HG03457 (cell line): ENCODE data around the gene MT1A.

ENCODE experiments used
- ATAC-seq: cut with Tn5 transposase; IDR thresholded peaks from one replicate; pipeline ENCODE4 v1.9.1; 2021; ENCODE audit warnings: moderate number of reproducible peaks; ENCODE audit not compliant: unreplicated experiment

Gene MT1A

GRCh38 chr16:56637814-56638750 is at the start of gene MT1A:
Gene MT1A, plus strand, starts transcription at chr16:56638666. Its CDS starts 73 bp downstream, at chr16:56638739.
- ATAC-seq = no peak

GRCh38 chr16:56588781-56589140 is 49.7 kb upstream of the MT1A start:
- ATAC-seq = no peak

GRCh38 chr16:56589141-56590039 is 49.1 kb upstream of the MT1A start, which contains the start of gene MT3:
Gene MT3, plus strand, starts transcription at chr16:56589528. Its CDS starts 63 bp downstream, at chr16:56589591.
- ATAC-seq = no peak

- ATAC-seq = no peak
Measured at GRCh38 chr16:56591377-56592060, 46.9 kb upstream of the MT1A start.

- no peak for ATAC-seq
Measured at GRCh38 chr16:56593573-56594291, 44.7 kb upstream of the MT1A start.

- no peak for ATAC-seq
Measured at GRCh38 chr16:56594292-56594619, 44.2 kb upstream of the MT1A start.

GRCh38 chr16:56600398-56600999 is 38.0 kb upstream of the MT1A start:
- no peak for ATAC-seq

GRCh38 chr16:56601325-56601724 is 37.1 kb upstream of the MT1A start:
- no peak for ATAC-seq

GRCh38 chr16:56603589-56603988 is 34.9 kb upstream of the MT1A start:
- no peak for ATAC-seq

- ATAC-seq = no peak
Measured at GRCh38 chr16:56604966-56605365, 33.5 kb upstream of the MT1A start.

- ATAC-seq = no peak
Measured at GRCh38 chr16:56605475-56605874, 33.0 kb upstream of the MT1A start.

GRCh38 chr16:56606071-56606475 is 32.4 kb upstream of the MT1A start:
- ATAC-seq = no peak

- ATAC-seq = no peak
Measured at GRCh38 chr16:56606476-56607108, 31.9 kb upstream of the MT1A start.

GRCh38 chr16:56607109-56607618 is 31.3 kb upstream of the MT1A start:
- no peak for ATAC-seq

GRCh38 chr16:56607675-56608042 is 30.8 kb upstream of the MT1A start:
- no peak for ATAC-seq

GRCh38 chr16:56608043-56608875 is 30.2 kb upstream of the MT1A start, which contains the start of gene MT2A:
Gene MT2A, plus strand, starts transcription at chr16:56608584. Its CDS starts 72 bp downstream, at chr16:56608656.
- ATAC-seq = peak; percentile 66

- no peak for ATAC-seq
Measured at GRCh38 chr16:56608876-56609462, 29.5 kb upstream of the MT1A start.

- no peak for ATAC-seq
Measured at GRCh38 chr16:56609463-56609921, 29.0 kb upstream of the MT1A start.
